WERI-Rb-1 (cell line): Measurements from ENCODE around the gene SLC12A8.

Experiments used
- DNase-seq: peaks from one replicate; pipeline ENCODE4 v3.0.0-alpha.2; 2020
- H3K27ac ChIP-seq: fragments of 250-450 bp; sonication (Bioruptor Pico); 2 replicates; pipeline ENCODE4 v1.5.1; 2020; ENCODE audit warnings: mild to moderate bottlenecking, moderate library complexity
- H3K27me3 ChIP-seq: fragments of 250-450 bp; sonication (Bioruptor Pico); 2 replicates; pipeline ENCODE4 v1.5.1; 2021; ENCODE audit warnings: mild to moderate bottlenecking, low read depth, moderate library complexity; ENCODE audit not compliant: insufficient read depth, severe bottlenecking
- H3K36me3 ChIP-seq: fragments of 250-450 bp; sonication (Bioruptor Pico); 2 replicates; pipeline ENCODE4 v1.5.1; 2020; ENCODE audit warnings: mild to moderate bottlenecking, moderate library complexity
- H3K4me3 ChIP-seq: 2 replicates; pipeline ENCODE4 v1.5.1; 2011; ENCODE audit warnings: low read depth, mild to moderate bottlenecking, control low read depth, low read length
- H3K9me3 ChIP-seq: fragments of 250-450 bp; sonication (Bioruptor Pico); 2 replicates; pipeline ENCODE4 v1.5.1; 2021; ENCODE audit warnings: mild to moderate bottlenecking, moderate library complexity; ENCODE audit not compliant: severe bottlenecking
- TF ChIP-seq, protein P1 (sequence below): IDR thresholded peaks from 2 replicates; pipeline ENCODE4 v1.5.1; 2011; ENCODE audit warnings: low read depth, mild to moderate bottlenecking, control low read depth, inconsistent platforms, low read length

SLC12A8 gene

DNA sequence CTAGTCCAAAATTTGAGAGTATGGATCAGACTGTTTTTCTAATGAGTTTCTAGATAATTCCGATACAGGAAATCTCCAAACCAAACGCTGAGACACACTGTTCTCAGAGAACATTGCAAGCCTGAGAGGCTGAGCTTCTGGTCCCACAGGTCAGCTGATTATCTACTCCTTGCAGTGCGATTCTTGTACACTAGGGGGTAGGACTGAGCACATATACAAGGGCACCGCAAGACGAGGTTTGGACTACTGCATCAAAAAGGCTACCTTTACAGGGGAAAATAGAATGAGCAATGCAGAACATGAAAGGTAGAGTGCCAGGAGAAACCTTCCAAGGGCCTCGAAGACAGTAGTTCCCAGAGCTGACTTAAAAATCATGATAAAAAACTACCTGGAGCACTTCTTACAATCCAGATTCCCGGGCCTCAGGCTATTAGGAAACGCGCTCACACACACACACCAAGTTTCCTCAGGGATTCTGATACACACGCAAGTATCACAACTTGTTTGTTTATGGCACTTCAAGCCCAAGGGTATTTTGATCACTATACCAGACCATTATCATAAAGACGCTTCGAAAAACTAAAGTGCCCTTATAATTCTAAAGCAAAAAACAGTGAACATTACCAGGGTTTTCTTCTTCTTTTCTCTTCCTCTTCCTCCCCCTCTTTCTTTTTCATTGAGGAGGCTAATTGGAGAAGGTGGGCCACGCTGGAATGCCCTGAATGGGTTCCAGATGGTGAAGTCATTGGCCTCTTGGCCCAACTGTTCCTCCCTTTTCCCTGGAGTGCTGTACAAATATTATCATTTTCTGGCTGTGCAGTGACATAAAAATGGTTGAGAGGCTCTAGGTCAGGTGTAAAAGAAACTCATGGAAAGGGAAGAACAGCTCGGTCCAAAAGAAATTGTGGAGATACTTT is 61.8 kb downstream of the SLC12A8 start:
- peak; percentile 55 for DNase-seq
- Histone ChIP-seq H3K4me3 (no peak overlapping the region), H3K27me3 (no peaks in the 10 kb centered on the region), H3K27ac (no peak overlapping the region), H3K36me3 (no peaks in the 10 kb centered on the region), H3K9me3 (no peaks in the 10 kb centered on the region)
- TF ChIP-seq, protein P1, sequence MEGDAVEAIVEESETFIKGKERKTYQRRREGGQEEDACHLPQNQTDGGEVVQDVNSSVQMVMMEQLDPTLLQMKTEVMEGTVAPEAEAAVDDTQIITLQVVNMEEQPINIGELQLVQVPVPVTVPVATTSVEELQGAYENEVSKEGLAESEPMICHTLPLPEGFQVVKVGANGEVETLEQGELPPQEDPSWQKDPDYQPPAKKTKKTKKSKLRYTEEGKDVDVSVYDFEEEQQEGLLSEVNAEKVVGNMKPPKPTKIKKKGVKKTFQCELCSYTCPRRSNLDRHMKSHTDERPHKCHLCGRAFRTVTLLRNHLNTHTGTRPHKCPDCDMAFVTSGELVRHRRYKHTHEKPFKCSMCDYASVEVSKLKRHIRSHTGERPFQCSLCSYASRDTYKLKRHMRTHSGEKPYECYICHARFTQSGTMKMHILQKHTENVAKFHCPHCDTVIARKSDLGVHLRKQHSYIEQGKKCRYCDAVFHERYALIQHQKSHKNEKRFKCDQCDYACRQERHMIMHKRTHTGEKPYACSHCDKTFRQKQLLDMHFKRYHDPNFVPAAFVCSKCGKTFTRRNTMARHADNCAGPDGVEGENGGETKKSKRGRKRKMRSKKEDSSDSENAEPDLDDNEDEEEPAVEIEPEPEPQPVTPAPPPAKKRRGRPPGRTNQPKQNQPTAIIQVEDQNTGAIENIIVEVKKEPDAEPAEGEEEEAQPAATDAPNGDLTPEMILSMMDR, result peak; percentile 58

DNA sequence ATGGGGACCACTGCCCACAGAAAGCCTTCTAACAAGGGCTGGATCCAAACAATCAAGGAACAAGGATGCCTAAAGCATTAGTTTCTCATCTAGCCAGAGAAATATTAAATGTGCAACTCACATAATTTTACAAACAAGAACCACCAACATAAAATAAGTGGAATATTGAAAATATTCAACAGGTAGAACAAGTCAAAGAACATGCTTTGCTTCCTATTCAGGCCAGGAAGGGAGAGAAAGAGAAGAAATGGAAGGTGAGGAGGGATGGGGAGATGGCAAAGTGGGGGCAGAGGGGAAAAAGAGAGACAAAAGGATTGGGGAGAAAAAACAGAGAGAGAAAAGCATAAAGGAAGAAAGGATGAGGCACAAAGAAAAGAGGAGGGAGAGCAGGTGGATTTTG is 63.1 kb downstream of the SLC12A8 start:
- Histone ChIP-seq H3K36me3 (no peaks in the 10 kb centered on the region), H3K27me3 (no peaks in the 10 kb centered on the region), H3K9me3 (no peaks in the 10 kb centered on the region), H3K4me3 (no peak overlapping the region), H3K27ac (peak overlapping the region; percentile 66; the same call in 1 of the 2 replicates)
- TF ChIP-seq, protein P1, result no peak
- no peak for DNase-seq

DNA sequence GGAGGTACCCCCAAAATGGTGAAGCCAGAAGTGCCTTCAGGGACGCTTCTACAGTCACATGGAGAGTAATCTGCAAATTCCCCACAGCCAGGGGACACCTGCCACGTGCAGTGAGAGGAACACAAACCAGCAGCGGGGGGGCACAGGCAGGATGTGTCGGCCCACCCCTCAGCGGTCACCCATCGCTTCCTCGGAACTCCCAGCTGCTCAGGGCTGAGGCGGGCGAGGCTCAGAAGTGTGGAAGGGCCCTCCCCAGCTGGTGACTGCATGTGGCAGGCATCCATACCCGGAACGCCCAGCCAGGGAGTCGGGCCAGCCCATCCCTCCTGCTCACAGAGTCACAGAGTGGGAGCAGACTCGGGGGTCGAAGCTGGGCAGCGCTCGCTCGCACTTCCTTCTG is 63.7 kb downstream of the SLC12A8 start:
- H3K27ac ChIP-seq, result peak overlapping the region; percentile 66
- no peaks in the 10 kb centered on the region for H3K9me3 ChIP-seq
- H3K36me3 ChIP-seq, result no peaks in the 10 kb centered on the region
- no peaks in the 10 kb centered on the region for H3K27me3 ChIP-seq
- DNase-seq, result no peak
- TF ChIP-seq, protein P1, result no peak
- no peak overlapping the region for H3K4me3 ChIP-seq

DNA sequence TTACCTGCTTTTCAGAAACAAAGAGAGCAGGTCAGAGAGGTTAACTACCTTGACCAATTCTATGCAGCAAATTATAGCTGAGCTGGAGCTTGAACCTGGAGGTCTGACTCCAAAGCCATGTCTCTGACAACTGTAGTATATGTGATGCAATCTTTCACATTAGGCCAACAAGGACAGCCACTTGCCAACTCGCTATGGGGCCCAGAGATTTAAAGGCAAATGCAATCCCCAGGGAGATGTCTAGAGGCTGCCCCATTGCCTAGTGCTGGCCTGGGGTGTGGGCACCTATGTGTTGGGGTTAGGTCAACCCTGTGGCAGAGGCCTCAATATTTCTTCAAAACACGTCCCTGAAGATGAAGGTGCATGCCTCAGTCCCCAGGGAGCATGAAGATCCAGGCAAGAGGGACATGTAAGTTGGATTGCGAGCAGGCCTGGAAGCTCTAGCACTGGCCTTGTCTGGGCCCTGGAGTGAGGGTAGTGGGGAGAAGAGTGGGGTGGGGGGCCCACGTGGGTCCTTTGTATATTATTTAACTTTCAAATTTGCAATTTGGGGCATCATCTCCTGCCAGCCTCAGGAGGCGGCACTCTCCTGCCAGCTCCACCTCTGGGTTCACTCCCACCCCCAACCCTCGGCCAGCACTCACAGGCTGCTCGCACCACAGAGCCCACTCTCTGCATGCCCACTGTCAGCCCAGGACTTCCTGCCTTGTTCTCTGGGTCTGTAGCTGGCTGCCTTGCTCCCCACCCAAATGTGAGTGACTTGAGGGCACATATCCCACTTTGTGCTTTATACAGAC is 64.3 kb downstream of the SLC12A8 start:
- no peak overlapping the region for H3K4me3 ChIP-seq
- H3K9me3 ChIP-seq, result no peaks in the 10 kb centered on the region
- H3K36me3 ChIP-seq, result no peaks in the 10 kb centered on the region
- H3K27me3 ChIP-seq, result no peaks in the 10 kb centered on the region
- TF ChIP-seq, protein P1, result no peak
- DNase-seq, result no peak
- peak overlapping the region; percentile 66 for H3K27ac ChIP-seq

DNA sequence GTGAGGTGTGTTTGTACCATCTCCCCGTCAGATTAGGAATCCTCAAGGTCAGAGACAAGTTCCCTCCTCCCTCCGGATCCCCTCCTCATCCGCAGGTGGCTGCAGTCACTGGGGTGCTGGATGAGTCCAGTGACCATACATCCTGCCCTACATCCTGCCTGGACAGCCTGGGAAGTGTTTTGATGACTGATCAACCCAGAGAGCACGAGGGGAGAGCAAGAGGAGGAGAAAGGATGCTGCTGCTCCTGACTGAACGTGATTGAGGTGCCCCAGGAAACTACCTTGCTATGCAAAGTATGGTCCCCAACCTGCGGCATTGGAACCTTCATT is 65.1 kb downstream of the SLC12A8 start:
- H3K27me3 ChIP-seq, result no peaks in the 10 kb centered on the region
- H3K9me3 ChIP-seq, result no peaks in the 10 kb centered on the region
- H3K4me3 ChIP-seq, result no peak overlapping the region
- TF ChIP-seq, protein P1, result no peak
- no peak for DNase-seq
- H3K36me3 ChIP-seq, result no peaks in the 10 kb centered on the region
- H3K27ac ChIP-seq, result no peak overlapping the region
